GM21381 (cell line): ENCODE measurements around the gene POLA1.

Experiments
- ATAC-seq: cut with Tn5 transposase; IDR thresholded peaks from one replicate; pipeline ENCODE4 v1.9.1; 2021; ENCODE audit warnings: mild to moderate bottlenecking, moderate library complexity; ENCODE audit not compliant: unreplicated experiment

The POLA1 gene

DNA sequence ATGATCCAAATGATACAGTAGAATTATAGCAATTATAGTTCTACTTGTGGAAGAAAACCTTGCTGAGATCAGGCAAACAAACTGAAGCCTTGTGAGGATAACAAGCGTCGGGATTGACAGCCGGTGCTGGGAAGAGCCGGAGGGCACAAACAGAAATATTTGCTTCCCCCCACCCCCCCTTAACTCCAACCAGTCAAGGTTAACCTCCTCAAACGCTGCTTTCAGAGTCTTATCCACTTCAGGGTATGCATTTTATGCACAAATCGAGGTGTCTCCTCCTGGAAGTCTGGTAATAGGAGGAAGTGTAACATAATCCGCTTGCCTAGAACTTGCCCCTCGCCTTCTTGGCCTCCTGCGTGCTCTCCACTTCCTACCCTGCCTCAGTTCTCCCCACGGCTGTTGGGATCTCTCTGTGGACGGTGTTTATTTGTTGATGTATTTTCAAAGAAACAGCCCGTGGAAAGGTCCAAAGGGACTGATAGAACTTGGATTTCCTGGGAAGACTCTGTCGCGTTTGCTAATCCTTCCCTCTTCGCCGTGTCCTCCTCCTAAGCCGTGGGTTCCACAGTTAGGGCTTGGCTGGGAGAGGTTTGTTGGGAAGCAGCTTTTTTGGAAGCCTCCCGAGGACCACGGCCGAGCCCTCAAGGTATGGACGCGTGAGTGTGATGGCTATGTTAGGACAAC, 326.1 kb downstream of the POLA1 start:
- no peak for ATAC-seq

- no peak for ATAC-seq
These were observed 326.7 kb downstream of the POLA1 start for GRCh38 chrX:25020391-25020904.

DNA sequence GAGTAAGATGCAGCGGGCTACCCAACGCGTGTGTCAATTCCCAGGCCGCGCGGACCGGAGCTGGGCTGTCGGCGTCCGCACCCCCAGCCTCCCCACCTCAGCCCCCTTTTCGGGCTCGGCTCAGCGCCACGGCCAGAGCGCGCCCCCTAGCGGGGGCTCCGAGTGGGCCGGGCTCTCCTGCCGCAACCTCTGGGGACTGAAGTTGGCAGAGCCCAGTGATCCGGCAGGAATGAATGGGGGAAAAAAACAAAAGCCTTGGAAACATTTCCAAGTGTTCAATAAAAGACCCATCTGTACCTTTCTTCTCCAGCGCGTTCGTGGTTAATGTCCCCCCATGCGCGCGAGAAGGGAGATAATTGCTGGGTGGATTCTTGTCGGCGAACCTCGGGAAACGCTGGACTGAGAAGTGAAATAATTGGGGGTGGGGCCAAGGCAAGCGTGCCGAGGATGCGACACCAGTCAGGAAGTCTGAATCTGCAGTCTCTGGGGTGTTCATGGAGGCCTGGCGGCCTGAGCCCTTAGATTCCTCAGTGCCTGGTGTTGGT, 327.3 kb downstream of the POLA1 start:
- ATAC-seq = no peak

DNA sequence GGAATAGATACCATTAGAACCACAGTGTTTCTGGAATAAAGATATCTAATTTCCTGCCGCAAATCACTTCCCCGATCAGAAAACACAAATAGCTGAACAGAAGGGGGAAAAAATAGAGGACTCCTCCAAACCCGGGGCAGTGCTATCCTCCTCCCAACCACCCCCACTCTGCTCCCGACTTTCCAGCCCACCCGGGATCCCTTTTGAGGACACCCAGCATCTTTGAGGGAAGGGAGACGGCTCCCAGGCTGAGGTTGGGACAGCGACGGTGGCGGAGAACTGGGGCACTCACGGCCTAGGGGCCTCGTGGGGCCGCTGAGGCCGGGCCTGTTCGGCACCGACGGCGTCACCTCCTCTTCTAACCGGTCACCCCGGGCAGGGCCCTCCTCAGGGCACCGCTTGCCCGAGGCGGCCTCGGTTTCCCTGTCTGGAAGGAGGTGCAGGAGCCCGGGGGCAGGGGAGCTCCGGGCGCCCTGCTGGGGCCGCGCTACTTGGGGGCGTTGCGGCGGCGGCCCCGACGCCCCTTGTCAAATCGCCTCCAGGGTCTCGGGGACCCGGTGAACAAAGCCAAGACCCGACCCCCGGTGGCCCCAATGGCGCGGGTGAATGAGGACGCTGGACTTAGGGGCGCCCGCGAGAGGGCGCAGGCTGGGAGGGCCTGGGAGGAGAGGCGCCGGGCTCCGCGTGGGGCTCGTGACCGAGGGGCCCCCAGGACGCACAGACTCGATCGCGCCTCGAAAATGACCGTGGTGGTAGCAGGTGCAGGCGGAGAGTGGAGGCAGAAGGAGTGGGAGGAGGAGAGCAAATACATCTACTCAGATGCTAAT, 329.0 kb downstream of the POLA1 start:
- ATAC-seq = no peak

DNA sequence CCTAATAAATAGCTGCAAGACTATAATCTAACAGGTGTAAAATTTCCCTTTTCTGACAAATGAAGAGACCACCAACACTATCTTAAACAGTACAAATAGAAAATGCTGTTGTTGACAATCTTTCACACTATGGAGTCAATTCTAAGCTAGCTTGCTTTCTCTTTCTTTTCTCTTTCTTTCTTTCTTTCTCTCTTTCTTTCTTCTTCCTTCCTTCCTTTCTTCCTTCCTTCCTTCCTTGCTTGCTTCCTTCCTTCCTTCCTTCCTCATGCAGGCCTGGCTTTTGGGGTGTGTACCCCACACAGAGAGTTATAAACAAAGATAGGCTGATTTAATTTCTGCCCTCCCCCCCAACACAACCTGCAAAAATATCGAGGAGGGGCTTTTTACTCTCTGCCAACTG, 330.2 kb downstream of the POLA1 start:
- no peak for ATAC-seq

- no peak for ATAC-seq
These were observed 331.9 kb downstream of the POLA1 start for GRCh38 chrX:25025615-25026014.

GRCh38 chrX:25026576-25026975, 332.9 kb downstream of the POLA1 start:
- no peak for ATAC-seq

- no peak for ATAC-seq
These were observed 335.0 kb downstream of the POLA1 start for GRCh38 chrX:25028726-25029125.

DNA sequence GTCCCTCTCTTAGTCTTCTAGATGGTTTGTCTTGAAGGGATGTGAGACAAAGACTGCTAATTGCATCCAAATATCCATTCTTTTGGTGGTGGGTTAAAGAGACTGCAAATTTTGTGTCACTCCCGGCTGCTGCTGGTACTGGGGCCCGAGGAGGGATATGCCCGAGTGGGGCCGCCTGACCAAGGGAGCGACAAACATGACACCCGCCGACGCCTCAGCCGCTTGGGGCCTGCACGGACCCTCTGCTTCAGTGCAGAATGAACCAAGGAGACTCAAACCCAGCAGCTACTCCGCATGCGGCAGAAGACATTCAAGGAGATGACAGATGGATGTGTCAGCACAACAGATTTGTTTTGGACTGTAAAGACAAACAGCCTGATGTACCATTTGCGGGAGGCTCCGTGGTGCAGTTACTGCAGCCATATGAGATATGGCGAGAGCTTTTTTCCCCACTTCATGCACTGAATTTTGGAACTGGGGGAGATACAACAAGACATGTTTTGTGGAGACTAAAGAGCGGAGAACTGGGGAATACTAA, 335.6 kb downstream of the POLA1 start:
- ATAC-seq = no peak

- ATAC-seq = no peak
These were observed 341.2 kb downstream of the POLA1 start for GRCh38 chrX:25034889-25035288.

DNA sequence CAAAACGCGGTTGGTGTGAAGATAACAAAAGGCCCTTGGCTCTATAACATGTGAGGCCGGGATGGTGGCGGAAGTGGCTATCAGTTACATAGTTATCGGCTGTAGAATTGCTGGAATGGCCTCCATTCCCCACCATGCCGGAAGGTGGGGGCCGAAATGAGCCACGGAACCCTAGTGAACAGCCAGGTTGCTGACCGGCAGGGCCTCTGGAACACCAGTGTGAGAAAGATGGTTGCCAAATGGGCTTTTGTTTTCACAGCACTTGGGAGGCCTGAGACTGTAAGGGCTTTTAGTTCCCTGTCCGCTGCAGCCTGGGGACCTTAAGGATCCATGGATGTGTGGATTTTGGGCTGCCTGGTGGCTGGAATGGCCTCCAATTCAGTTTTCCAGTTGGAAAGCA, 345.3 kb downstream of the POLA1 start:
- no peak for ATAC-seq

- ATAC-seq = no peak
These were observed 349.5 kb downstream of the POLA1 start for GRCh38 chrX:25043192-25043591.
